Chondrocyte (in vitro differentiated cells): ENCODE data around the gene KRTAP12-3. TPM values are rescaled to one million over a fixed set of nuclear protein-coding genes. Genes with fewer than 3 reads are reported as not detected.
"Not testable (repeated sequence)": the region's sequence is repeated elsewhere in the genome, so short reads cannot be mapped to it uniquely, and the experiment has no call there.

ENCODE experiments used
- DNase-seq: peaks from one replicate; pipeline ENCODE4 v3.0.0; 2021; ENCODE audit warnings: mixed read lengths, low spot score
- H3K27ac Mint-ChIP-seq: one replicate; pipeline ENCODE4 v1.8.0; 2021; ENCODE audit warnings: mild to moderate bottlenecking, moderate library complexity, mixed read lengths; ENCODE audit not compliant: unreplicated experiment
- H3K27me3 Mint-ChIP-seq: 2 replicates; pipeline ENCODE4 v1.8.0; 2021; ENCODE audit warnings: low read depth, mixed read lengths
- H3K36me3 Mint-ChIP-seq: 2 replicates; pipeline ENCODE4 v1.8.0; 2021; ENCODE audit warnings: low read depth, mixed read lengths
- H3K4me1 Mint-ChIP-seq: 2 replicates; pipeline ENCODE4 v1.8.0; 2021; ENCODE audit warnings: low read depth, mild to moderate bottlenecking, mixed read lengths
- H3K4me3 Mint-ChIP-seq: one replicate; pipeline ENCODE4 v1.8.0; 2021; ENCODE audit warnings: mild to moderate bottlenecking, moderate library complexity, mixed read lengths; ENCODE audit not compliant: unreplicated experiment
- H3K9me3 Mint-ChIP-seq: 2 replicates; pipeline ENCODE4 v1.8.0; 2021; ENCODE audit warnings: low read depth, mixed read lengths
- CTCF ChIP-seq: fragments of 200-600 bp; sonication (generic); IDR thresholded peaks from 2 replicates; pipeline ENCODE4 v1.5.0; 2021; ENCODE audit warnings: antibody characterized with exemption, mild to moderate bottlenecking, moderate library complexity
- total RNA-seq: library from RNA; stranded (reverse); gene quantifications from 3 replicates; pipeline ENCODE4 v1.2.1, GENCODE V29; 2021

Gene KRTAP12-3
- total RNA-seq, 1 donor from 2014 or later = not detected

GRCh38 chr21:44628707-44629391 is 28.9 kb upstream of the KRTAP12-3 start:
- Mint-ChIP-seq H3K9me3 (peaks cover 45% of the 10 kb centered on the region), H3K36me3 (peaks cover 15% of the 10 kb centered on the region), H3K4me1 (no peaks in the 10 kb centered on the region), H3K4me3 (no peak overlapping the region), H3K27me3 (peaks cover 8% of the 10 kb centered on the region), H3K27ac (no peak overlapping the region)
- peak; percentile 73 for DNase-seq
- TF ChIP-seq CTCF = no peak

GRCh38 chr21:44630440-44630839 is 27.3 kb upstream of the KRTAP12-3 start:
- DNase-seq = no peak

GRCh38 chr21:44632067-44632466 is 25.7 kb upstream of the KRTAP12-3 start:
- Mint-ChIP-seq H3K27ac (peak overlapping the region; percentile 36), H3K27me3 (peaks cover 32% of the 10 kb centered on the region), H3K9me3 (peaks cover 37% of the 10 kb centered on the region), H3K4me3 (no peak overlapping the region), H3K4me1 (no peaks in the 10 kb centered on the region), H3K36me3 (peaks cover 13% of the 10 kb centered on the region)
- no peak for TF ChIP-seq CTCF
- DNase-seq = no peak

More at GRCh38 chr21:44630440-44630839, 27.3 kb upstream of the KRTAP12-3 start:
- TF ChIP-seq CTCF = no peak
- Mint-ChIP-seq H3K36me3 (peaks cover 13% of the 10 kb centered on the region), H3K9me3 (peaks cover 37% of the 10 kb centered on the region), H3K4me3 (no peak overlapping the region), H3K27me3 (peaks cover 18% of the 10 kb centered on the region), H3K27ac (no peak overlapping the region), H3K4me1 (no peaks in the 10 kb centered on the region)

- Mint-ChIP-seq H3K4me3 (no peak overlapping the region), H3K9me3 (peaks cover 31% of the 10 kb centered on the region), H3K27me3 (peaks cover 48% of the 10 kb centered on the region), H3K36me3 (peaks cover 5% of the 10 kb centered on the region), H3K27ac (no peak overlapping the region), H3K4me1 (no peaks in the 10 kb centered on the region)
- DNase-seq = no peak
- TF ChIP-seq CTCF = no peak
Measured at GRCh38 chr21:44636209-44637017, 21.3 kb upstream of the KRTAP12-3 start.

- Mint-ChIP-seq H3K4me3 (no peak within 1 kb of the TSS), H3K27ac (no peak within 1 kb of the TSS), H3K4me1 (no peaks in the 10 kb centered on the region), H3K27me3 (peaks cover 53% of the 10 kb centered on the region), H3K9me3 (peaks cover 28% of the 10 kb centered on the region), H3K36me3 (no peaks in the 10 kb centered on the region)
- TF ChIP-seq CTCF = no peak
- no peak for DNase-seq
Measured at GRCh38 chr21:44637018-44637850, 20.5 kb upstream of the KRTAP12-3 start, which contains the start of gene KRTAP10-10. Gene KRTAP10-10, plus strand, starts transcription at chr21:44637356. Its CDS starts 62 bp downstream, at chr21:44637418.

GRCh38 chr21:44637851-44638348 is 19.8 kb upstream of the KRTAP12-3 start:
- H3K4me1 Mint-ChIP-seq, H3K4me3 Mint-ChIP-seq, H3K36me3 Mint-ChIP-seq, DNase-seq, H3K27ac Mint-ChIP-seq: not testable (repeated sequence)
- peaks cover 54% of the 10 kb centered on the region for H3K27me3 Mint-ChIP-seq
- H3K9me3 Mint-ChIP-seq = peaks cover 26% of the 10 kb centered on the region
